Measurements from ENCODE around the gene AFAP1L1. TPM values are rescaled to one million over a fixed set of nuclear protein-coding genes. Genes with fewer than 3 reads are reported as not detected.

AFAP1L1 gene
- total and polyA plus RNA-seq, 9 of the 15 experiments (the other 6 are each of a cell fraction or from before 2014, with no cell fraction given), result 0.01 to 0.12 (median 0.03) TPM; not detected in 4

GRCh38 chr5:149279661-149280060, 8.0 kb downstream of the AFAP1L1 start:
- no peak for TF ChIP-seq ZNF354B (CRISPR knock-in tag; IDR thresholded peaks at IDR 0.05)
- BruUV-seq (replicated peaks), result no TSS peak
- no peak overlapping the region for H2AFZ ChIP-seq (ENCODE audit: low read depth, low read length)
- H4K20me1 ChIP-seq (replicated peaks; ENCODE audit: control insufficient read depth, insufficient read depth, low read length), result no peaks in the 10 kb centered on the region
- no peak overlapping the region for H3K4me3 ChIP-seq
- H3K9me1 ChIP-seq (ENCODE audit: control insufficient read depth, insufficient read depth, low read length), result no peaks in the 10 kb centered on the region
- 0% methylated on average over 1 of the region's 1 CpG for WGBS (ENCODE audit: insufficient coverage, low coverage, missing lambda C conversion rate)
- DNase-seq (ENCODE audit: extremely low read depth in 1 of 4, low spot score in 3 of 4) (no peak), ATAC-seq (no peak), FAIRE-seq (no peak)
- ChIA-PET POLR2A (interaction anchor here (0.9 to 1.2 kb wide), 2 partner anchors 10 to 41 kb away, joined by 3 to 4 read pairs; no protein-coding TSS in a partner anchor), CTCF (ENCODE audit: low intra/inter-chr PET ratio) (interaction anchor here (0.5 kb wide), 1 partner anchor 77 kb away, joined by 4 read pairs; no protein-coding TSS in a partner anchor)
- H3K9ac ChIP-seq (ENCODE audit: insufficient read depth in 1 of 2, low read depth in 2 of 2, low read length in 2 of 2), result no peak overlapping the region
- no peaks in the 10 kb centered on the region for H3K79me2 ChIP-seq (ENCODE audit: control insufficient read depth, insufficient read depth, low read length)
- H3K27ac ChIP-seq (ENCODE audit: extremely low read depth, low read depth, low read length), result no peak overlapping the region
- no peaks in the 10 kb centered on the region for H3K36me3 ChIP-seq (ENCODE audit: control insufficient read depth, insufficient read depth, low read length)
- H3K4me2 ChIP-seq (ENCODE audit: insufficient read depth, low read length), result no peak overlapping the region
- intact Hi-C loops (cut with micrococcal nuclease) (no loop called here), in situ Hi-C loops (cut with MboI) (no loop called here)
- H3K9me3 ChIP-seq (replicated peaks; ENCODE audit: control insufficient read depth, insufficient read depth, low read depth, low read length), result no peaks in the 10 kb centered on the region
- no peaks in the 10 kb centered on the region; a peak in 1 of 5 replicates for H3K4me1 ChIP-seq (replicated peaks in 1 of 2; ENCODE audit: control insufficient read depth in 2 of 2, insufficient read depth in 2 of 2, low read length in 2 of 2)
- H3K27me3 ChIP-seq (ENCODE audit: control insufficient read depth in 2 of 2, insufficient read depth in 2 of 2, low read length in 2 of 2), result peaks cover 31 to 46% of the 10 kb centered on the region in 2 experiments

GRCh38 chr5:149280124-149280523, 8.5 kb downstream of the AFAP1L1 start:
- POLR2A ChIA-PET, result interaction anchor here (0.7 to 1.2 kb wide), 2 partner anchors 41 to 387 kb away, joined by 3 to 4 read pairs; no protein-coding TSS in a partner anchor
- no peak for TF ChIP-seq CHD7 (IDR thresholded peaks at IDR 0.05; ENCODE audit: low read depth, low read length)
- TF ChIP-seq ZNF124 (CRISPR knock-in tag; IDR thresholded peaks at IDR 0.05), result no peak
- no peak for TF ChIP-seq U2AF2 (optimal IDR thresholded peaks at IDR 0.05; ENCODE audit: low read depth, low read length)
- no peak for TF ChIP-seq ZNF133 (CRISPR knock-in tag; IDR thresholded peaks at IDR 0.05)

More at GRCh38 chr5:149280124-149280523, 8.5 kb downstream of the AFAP1L1 start:
- no TSS peak for BruUV-seq (replicated peaks)
- CTCF ChIA-PET (ENCODE audit: low intra/inter-chr PET ratio), result no interaction called here
- Histone ChIP-seq H3K9me1 (ENCODE audit: control insufficient read depth, insufficient read depth, low read length) (no peaks in the 10 kb centered on the region), H3K4me3 (no peak overlapping the region), H3K79me2 (ENCODE audit: control insufficient read depth, insufficient read depth, low read length) (no peaks in the 10 kb centered on the region), H3K4me1 (replicated peaks in 1 of 2; ENCODE audit: control insufficient read depth in 2 of 2, insufficient read depth in 2 of 2, low read length in 2 of 2) (no peaks in the 10 kb centered on the region; a peak in 1 of 5 replicates), H3K27me3 (ENCODE audit: control insufficient read depth in 2 of 2, insufficient read depth in 2 of 2, low read length in 2 of 2) (peaks cover 31 to 42% of the 10 kb centered on the region in 2 experiments), H3K4me2 (ENCODE audit: insufficient read depth, low read length) (no peak overlapping the region), H3K9ac (ENCODE audit: insufficient read depth in 1 of 2, low read depth in 2 of 2, low read length in 2 of 2) (no peak overlapping the region), H4K20me1 (replicated peaks; ENCODE audit: control insufficient read depth, insufficient read depth, low read length) (no peaks in the 10 kb centered on the region), H3K36me3 (ENCODE audit: control insufficient read depth, insufficient read depth, low read length) (no peaks in the 10 kb centered on the region), H3K9me3 (replicated peaks; ENCODE audit: control insufficient read depth, insufficient read depth, low read depth, low read length) (no peaks in the 10 kb centered on the region), H2AFZ (ENCODE audit: low read depth, low read length) (no peak overlapping the region), H3K27ac (ENCODE audit: extremely low read depth, low read depth, low read length) (no peak overlapping the region)
- DNase-seq (ENCODE audit: extremely low read depth in 1 of 4, low spot score in 3 of 4) (no peak), ATAC-seq (no peak), FAIRE-seq (no peak)
- in situ Hi-C loops (cut with MboI) (no loop called here), intact Hi-C loops (cut with micrococcal nuclease) (no loop called here)
- WGBS (ENCODE audit: insufficient coverage, low coverage, missing lambda C conversion rate), result 0% methylated on average over 1 of the region's 1 CpG

Data from K562 (cell line).